ENCODE data around the gene PLA2G4B. TPM values are rescaled to one million over a fixed set of nuclear protein-coding genes. Genes with fewer than 3 reads are reported as not detected.

The PLA2G4B gene
- total RNA-seq, 4 donors from 2014 or later = 1.1 to 5.3 (median 2.0) TPM; not detected in 1

GRCh38 chr15:41891226-41891625 lies 52.6 kb downstream of the PLA2G4B start:
- TF ChIP-seq CTCF (IDR thresholded peaks at IDR 0.05; ENCODE audit: low read depth) = no peak

- no peak for TF ChIP-seq CTCF (IDR thresholded peaks at IDR 0.05; ENCODE audit: low read depth)
Observed at GRCh38 chr15:41891946-41892345, 53.3 kb downstream of the PLA2G4B start.

- TF ChIP-seq CTCF (IDR thresholded peaks at IDR 0.05; ENCODE audit: low read depth) = no peak
Observed at GRCh38 chr15:41892621-41893421, 54.2 kb downstream of the PLA2G4B start.

GRCh38 chr15:41893422-41894250 lies 55.0 kb downstream of the PLA2G4B start, which contains the start of gene SPTBN5:
SPTBN5 (minus strand) TSS chr15:41894053; CDS start chr15:41893497, 556 bp downstream.
- TF ChIP-seq CTCF (IDR thresholded peaks at IDR 0.05; ENCODE audit: low read depth) = no peak

GRCh38 chr15:41894251-41894790 lies 55.7 kb downstream of the PLA2G4B start:
- TF ChIP-seq CTCF (IDR thresholded peaks at IDR 0.05; ENCODE audit: low read depth) = no peak

DNA sequence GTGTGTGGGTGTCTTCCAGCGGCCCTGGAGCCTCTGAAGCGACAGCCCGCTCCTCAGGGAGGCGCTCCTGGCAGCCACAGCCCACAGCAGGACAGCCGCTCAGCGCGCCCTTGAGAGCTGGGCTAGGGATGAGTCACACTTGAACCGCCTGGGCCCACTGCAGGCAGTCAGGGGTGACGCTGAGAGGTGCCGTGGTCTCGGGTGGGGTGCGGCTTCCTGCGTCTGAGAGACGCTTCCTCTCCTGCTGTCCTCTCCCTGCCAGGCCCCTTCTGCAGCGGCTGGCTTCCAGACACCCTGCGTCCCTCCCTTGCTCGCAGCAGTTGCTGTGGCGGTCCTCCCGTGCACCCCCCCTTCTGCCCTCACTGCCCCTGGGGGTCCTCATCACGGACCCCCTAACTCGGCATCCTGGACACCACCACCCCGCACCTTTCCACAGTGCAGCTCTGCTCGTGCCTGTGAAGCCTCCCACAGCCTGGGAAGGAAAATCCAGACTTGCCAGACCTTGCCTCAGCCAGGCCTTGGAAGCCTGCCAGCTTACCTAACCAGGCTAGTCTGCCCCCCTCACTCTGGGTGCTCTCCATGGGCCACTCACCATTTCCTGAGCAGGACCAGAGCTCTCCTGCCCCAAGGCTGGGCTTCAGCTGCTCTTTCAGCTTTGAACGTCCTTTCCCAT lies 56.3 kb downstream of the PLA2G4B start:
- no peak for TF ChIP-seq CTCF (IDR thresholded peaks at IDR 0.05; ENCODE audit: low read depth)

All from subcutaneous adipose tissue (tissue), 4 donors.